Gastrocnemius medialis (tissue), 4 donors: Measurements from ENCODE around the gene NR1H2. TPM values are rescaled to one million over a fixed set of nuclear protein-coding genes. Genes with fewer than 3 reads are reported as not detected.

Source experiments
- ATAC-seq, 2 donors: fragments of 150-250 bp; one replicate each; pipeline ENCODE4 v1.9.1; 2016
- DNase-seq, 2 donors: peaks; one replicate each; pipeline ENCODE4 v3.0.0-alpha.2; 2019
- H3K27ac ChIP-seq, 4 donors: fragments of 200-600 bp; sonication (generic); 1 replicate in 1 of 4; 2 replicates in 3 of 4; pipeline ENCODE4 v1.5.1; 2016 to 2018; ENCODE audit warnings: mild to moderate bottlenecking in 2 of 4, moderate library complexity in 1 of 4
- H3K27me3 ChIP-seq, 3 donors: fragments of 200-600 bp; sonication (generic) in 2 of 3; 1 replicate in 1 of 3; 2 replicates in 2 of 3; pipeline versions ENCODE4 v1.5.1 to v1.6.0; 2016 to 2019; ENCODE audit warnings: mild to moderate bottlenecking in 1 of 3, moderate library complexity in 1 of 3
- H3K36me3 ChIP-seq, 2 donors: fragments of 200-600 bp; sonication (generic) in 1 of 2; one replicate each; pipeline ENCODE4 v1.5.1; 2017 to 2018
- H3K4me1 ChIP-seq, 2 donors: fragments of 200-600 bp; sonication (generic) in 1 of 2; one replicate each; pipeline ENCODE4 v1.5.1; 2016 to 2017; ENCODE audit warnings: mild to moderate bottlenecking in 2 of 2
- H3K4me3 ChIP-seq, 4 donors: fragments of 200-600 bp; sonication (generic) in 3 of 4; 1 replicate in 1 of 4; 2 replicates in 3 of 4; pipeline ENCODE4 v1.5.1; 2016 to 2019; ENCODE audit warnings: mild to moderate bottlenecking in 2 of 4
- H3K9me3 ChIP-seq, 3 donors: fragments of 200-600 bp; sonication (generic) in 2 of 3; 1 replicate in 1 of 3; 2 replicates in 2 of 3; pipeline ENCODE4 v1.5.1; 2016 to 2019
- POLR2A ChIP-seq, 2 donors: fragments of 450-650 bp; IDR thresholded peaks; one replicate each; pipeline ENCODE4 v1.6.1; 2017; ENCODE audit warnings: antibody characterized with exemption in 2 of 2, mild to moderate bottlenecking in 2 of 2, moderate library complexity in 2 of 2
- in situ Hi-C, 4 donors: fragments of 200-750 bp; cut with MboI; loops; one replicate each; pipeline versions ENCODE4 v1.15.0 to v1.8.0; 2017; ENCODE audit warnings: low sequenced_read_pairs in 4 of 4
- intact Hi-C: fragments of 100-400 bp; cut with DNase I; formaldehyde crosslinking; loops from one replicate; pipeline ENCODE4 v1.15.1; 2023; ENCODE audit warnings: low total_unique reads
- total RNA-seq, 4 donors: library from RNA; depleted of rRNA; stranded (reverse); fragments of >200 nt; gene quantifications; one replicate each; pipeline versions ENCODE4 v1.1.0 to v1.2.3, GENCODE V29; 2016
- TF ChIP-seq, protein P1 (sequence below), 5 experiments: fragments of 450-650 bp in 3 of 5; fragments of 200-600 bp in 2 of 5; sonication (generic) in 2 of 5; IDR thresholded peaks in 4 of 5; conservative IDR thresholded peaks in 1 of 5; 1 replicate in 4 of 5; 2 replicates in 1 of 5; pipeline ENCODE4 v1.5.1; 2016 to 2019; ENCODE audit warnings: antibody characterized with exemption in 5 of 5, mild to moderate bottlenecking in 3 of 5, moderate library complexity in 3 of 5

Gene NR1H2
- total RNA-seq, 4 donors from 2014 or later = 155 to 232 (median 200) TPM

DNA sequence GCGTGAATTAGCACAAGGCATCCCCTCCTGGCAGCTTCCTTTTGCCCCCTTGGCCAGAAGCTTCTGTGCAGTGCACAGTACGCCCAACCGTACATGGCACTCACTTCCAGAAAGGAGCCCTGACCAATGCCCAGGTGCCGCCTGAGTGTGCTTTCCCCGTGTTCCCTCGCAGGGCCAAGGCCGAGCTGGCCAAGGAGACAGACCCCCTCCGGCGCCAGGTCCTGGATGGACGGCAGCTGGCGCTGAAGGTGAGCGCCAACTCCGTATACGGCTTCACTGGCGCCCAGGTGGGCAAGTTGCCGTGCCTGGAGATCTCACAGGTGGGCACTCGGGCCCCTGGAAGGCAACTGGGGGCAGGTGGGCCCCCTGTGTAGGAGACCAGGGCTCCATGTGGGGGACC is 33.1 kb downstream of the NR1H2 start:
- peaks cover 0 to 10% of the 10 kb centered on the region in 2 donors for H3K36me3 ChIP-seq
- no peak overlapping the region for H3K27ac ChIP-seq
- intact Hi-C loops (no loop called here), in situ Hi-C loops (no loop called here)
- ATAC-seq = no peak
- TF ChIP-seq POLR2A (IDR thresholded peaks at IDR 0.05) = no peak
- no peak overlapping the region for H3K4me3 ChIP-seq
- no peaks in the 10 kb centered on the region for H3K27me3 ChIP-seq
- no peaks in the 10 kb centered on the region for H3K9me3 ChIP-seq
- no peaks in the 10 kb centered on the region for H3K4me1 ChIP-seq
- DNase-seq = no peak

DNA sequence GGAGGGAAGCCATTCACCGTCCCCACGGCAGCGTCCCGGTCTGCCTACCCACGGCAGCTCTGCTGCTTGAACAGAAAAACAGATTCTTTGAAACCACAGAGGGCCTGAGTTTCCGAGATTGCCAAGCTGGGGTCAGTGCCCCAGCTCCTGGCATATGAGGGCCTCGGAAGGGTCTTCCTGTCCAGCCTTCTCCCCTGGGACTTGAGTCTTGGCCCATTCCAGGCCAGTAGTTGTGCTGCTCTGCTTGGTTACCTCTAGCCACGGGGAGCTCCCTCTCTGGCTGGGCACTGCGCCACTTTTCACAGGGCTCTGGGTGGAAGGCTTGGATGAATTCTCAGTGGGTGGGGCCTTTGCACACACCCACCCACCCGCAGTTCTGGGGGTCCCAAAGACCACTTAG is 33.9 kb downstream of the NR1H2 start:
- no peak for ATAC-seq
- TF ChIP-seq POLR2A (IDR thresholded peaks at IDR 0.05) = no peak
- TF ChIP-seq, protein P1, sequence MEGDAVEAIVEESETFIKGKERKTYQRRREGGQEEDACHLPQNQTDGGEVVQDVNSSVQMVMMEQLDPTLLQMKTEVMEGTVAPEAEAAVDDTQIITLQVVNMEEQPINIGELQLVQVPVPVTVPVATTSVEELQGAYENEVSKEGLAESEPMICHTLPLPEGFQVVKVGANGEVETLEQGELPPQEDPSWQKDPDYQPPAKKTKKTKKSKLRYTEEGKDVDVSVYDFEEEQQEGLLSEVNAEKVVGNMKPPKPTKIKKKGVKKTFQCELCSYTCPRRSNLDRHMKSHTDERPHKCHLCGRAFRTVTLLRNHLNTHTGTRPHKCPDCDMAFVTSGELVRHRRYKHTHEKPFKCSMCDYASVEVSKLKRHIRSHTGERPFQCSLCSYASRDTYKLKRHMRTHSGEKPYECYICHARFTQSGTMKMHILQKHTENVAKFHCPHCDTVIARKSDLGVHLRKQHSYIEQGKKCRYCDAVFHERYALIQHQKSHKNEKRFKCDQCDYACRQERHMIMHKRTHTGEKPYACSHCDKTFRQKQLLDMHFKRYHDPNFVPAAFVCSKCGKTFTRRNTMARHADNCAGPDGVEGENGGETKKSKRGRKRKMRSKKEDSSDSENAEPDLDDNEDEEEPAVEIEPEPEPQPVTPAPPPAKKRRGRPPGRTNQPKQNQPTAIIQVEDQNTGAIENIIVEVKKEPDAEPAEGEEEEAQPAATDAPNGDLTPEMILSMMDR (IDR thresholded peaks at IDR 0.05 in 4 of 5, conservative IDR thresholded peaks at IDR 0.05 in 1 of 5) = no peak
- intact Hi-C loops (no loop called here), in situ Hi-C loops (loop anchor here in 2 of 4 donors (10.0 kb wide), 1 partner anchor 45 kb away; the partner anchor contains the start of gene NAPSA (in 2 of the 2))
- no peaks in the 10 kb centered on the region for H3K4me1 ChIP-seq
- no peak overlapping the region for H3K4me3 ChIP-seq
- H3K27me3 ChIP-seq = no peaks in the 10 kb centered on the region
- no peak overlapping the region for H3K27ac ChIP-seq
- peaks cover 0 to 10% of the 10 kb centered on the region in 2 donors for H3K36me3 ChIP-seq
- DNase-seq = no peak
- H3K9me3 ChIP-seq = no peaks in the 10 kb centered on the region

DNA sequence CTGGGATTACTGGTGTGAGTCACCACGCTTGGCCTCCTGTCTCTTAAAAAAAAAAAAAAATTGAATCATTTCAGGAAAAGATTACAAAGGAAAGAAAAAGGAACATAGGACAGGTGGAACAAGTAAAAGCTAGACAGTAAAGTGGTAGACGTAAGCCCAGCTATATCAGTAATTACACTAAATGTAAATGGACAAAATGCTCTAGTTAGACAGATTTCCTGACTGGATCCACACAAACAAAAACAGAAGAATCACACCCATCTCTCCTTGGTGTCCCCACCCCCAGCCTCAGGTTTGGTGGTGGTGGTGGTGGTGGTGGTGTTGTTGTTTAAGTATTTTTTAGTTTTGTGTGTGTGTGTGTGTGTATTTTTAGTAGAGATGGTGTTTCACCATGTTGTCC is 36.2 kb downstream of the NR1H2 start:
- in situ Hi-C loops = loop anchor here in 2 of 4 donors (10.0 kb wide), 1 partner anchor 48 kb away; the partner anchor contains the start of gene NAPSA (in 2 of the 2)

DNA sequence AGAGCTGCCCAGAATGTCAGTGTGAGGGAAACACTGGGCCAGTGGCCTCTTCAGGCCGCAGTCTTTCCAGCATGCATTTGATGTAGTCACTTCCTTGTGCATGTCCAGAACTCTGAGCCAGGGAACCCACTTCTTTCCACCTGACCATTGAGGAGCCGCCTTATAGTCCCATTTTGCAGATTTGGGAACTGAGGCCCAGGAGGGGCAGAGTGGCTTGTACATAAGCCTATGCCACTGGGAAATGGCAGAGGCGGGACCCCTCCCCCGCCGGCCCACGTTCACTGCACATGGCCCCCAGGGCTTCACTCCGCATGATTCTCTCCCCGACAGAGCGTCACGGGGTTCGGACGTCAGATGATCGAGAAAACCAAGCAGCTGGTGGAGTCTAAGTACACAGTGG is 36.8 kb downstream of the NR1H2 start:
- TF ChIP-seq, protein P1 (IDR thresholded peaks at IDR 0.05 in 4 of 5, conservative IDR thresholded peaks at IDR 0.05 in 1 of 5) = no peak
- no peak for TF ChIP-seq POLR2A (IDR thresholded peaks at IDR 0.05)
- Histone ChIP-seq H3K36me3 (peaks cover 0 to 10% of the 10 kb centered on the region in 2 donors), H3K27ac (no peak overlapping the region), H3K9me3 (no peaks in the 10 kb centered on the region), H3K27me3 (peaks cover 0 to under 1% (median 0%) of the 10 kb centered on the region in 3 donors), H3K4me1 (no peaks in the 10 kb centered on the region), H3K4me3 (no peak overlapping the region)
- ATAC-seq = no peak
- DNase-seq = no peak
- in situ Hi-C loops = loop anchor here in 2 of 4 donors (10.0 kb wide), 1 partner anchor 48 kb away; the partner anchor contains the start of gene NAPSA (in 2 of the 2)
- intact Hi-C loops = no loop called here

More for the DNA sequence above, 36.2 kb downstream of the NR1H2 start:
- Histone ChIP-seq H3K9me3 (no peaks in the 10 kb centered on the region), H3K27ac (no peak overlapping the region), H3K36me3 (peaks cover 0 to 10% of the 10 kb centered on the region in 2 donors), H3K4me3 (no peak overlapping the region), H3K27me3 (no peaks in the 10 kb centered on the region), H3K4me1 (no peaks in the 10 kb centered on the region)
- ATAC-seq = no peak
- no peak for TF ChIP-seq POLR2A (IDR thresholded peaks at IDR 0.05)
- TF ChIP-seq, protein P1 (IDR thresholded peaks at IDR 0.05 in 4 of 5, conservative IDR thresholded peaks at IDR 0.05 in 1 of 5) = no peak
- intact Hi-C loops = no loop called here
- no peak for DNase-seq

DNA sequence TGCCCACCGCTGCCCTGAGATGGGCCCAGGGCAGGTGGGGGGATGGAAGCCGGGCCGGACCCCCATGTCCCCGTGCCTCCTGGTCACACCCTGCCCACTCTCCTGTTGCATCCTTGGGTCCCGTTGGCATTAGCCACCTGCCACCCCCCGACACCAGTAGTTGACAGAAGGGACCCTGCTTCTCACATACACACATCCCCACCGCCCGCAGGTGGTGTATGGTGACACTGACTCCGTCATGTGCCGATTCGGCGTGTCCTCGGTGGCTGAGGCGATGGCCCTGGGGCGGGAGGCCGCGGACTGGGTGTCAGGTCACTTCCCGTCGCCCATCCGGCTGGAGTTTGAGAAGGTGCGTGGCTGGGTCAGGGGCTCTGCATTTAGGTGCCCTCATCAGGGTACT is 37.3 kb downstream of the NR1H2 start:
- peaks cover 0 to 3% of the 10 kb centered on the region in 2 donors for H3K4me1 ChIP-seq
- peaks cover 0 to 9% of the 10 kb centered on the region in 2 donors for H3K36me3 ChIP-seq
- DNase-seq (no peak), ATAC-seq (no peak)
- no peak for TF ChIP-seq POLR2A (IDR thresholded peaks at IDR 0.05)
- TF ChIP-seq, protein P1 (IDR thresholded peaks at IDR 0.05 in 4 of 5, conservative IDR thresholded peaks at IDR 0.05 in 1 of 5) = no peak
- no peak overlapping the region for H3K27ac ChIP-seq
- intact Hi-C loops (no loop called here), in situ Hi-C loops (loop anchor here in 2 of 4 donors (10.0 kb wide), 1 partner anchor 49 kb away; the partner anchor contains the start of gene NAPSA (in 2 of the 2))
- H3K27me3 ChIP-seq = peaks cover 0 to 5% (median 2%) of the 10 kb centered on the region in 3 donors
- H3K4me3 ChIP-seq = no peak overlapping the region
- no peaks in the 10 kb centered on the region for H3K9me3 ChIP-seq
